ENCODE measurements around the gene PCDHA3.
"Not testable (repeated sequence)": the region's sequence is repeated elsewhere in the genome, so short reads cannot be mapped to it uniquely, and the experiment has no call there.

DNA sequence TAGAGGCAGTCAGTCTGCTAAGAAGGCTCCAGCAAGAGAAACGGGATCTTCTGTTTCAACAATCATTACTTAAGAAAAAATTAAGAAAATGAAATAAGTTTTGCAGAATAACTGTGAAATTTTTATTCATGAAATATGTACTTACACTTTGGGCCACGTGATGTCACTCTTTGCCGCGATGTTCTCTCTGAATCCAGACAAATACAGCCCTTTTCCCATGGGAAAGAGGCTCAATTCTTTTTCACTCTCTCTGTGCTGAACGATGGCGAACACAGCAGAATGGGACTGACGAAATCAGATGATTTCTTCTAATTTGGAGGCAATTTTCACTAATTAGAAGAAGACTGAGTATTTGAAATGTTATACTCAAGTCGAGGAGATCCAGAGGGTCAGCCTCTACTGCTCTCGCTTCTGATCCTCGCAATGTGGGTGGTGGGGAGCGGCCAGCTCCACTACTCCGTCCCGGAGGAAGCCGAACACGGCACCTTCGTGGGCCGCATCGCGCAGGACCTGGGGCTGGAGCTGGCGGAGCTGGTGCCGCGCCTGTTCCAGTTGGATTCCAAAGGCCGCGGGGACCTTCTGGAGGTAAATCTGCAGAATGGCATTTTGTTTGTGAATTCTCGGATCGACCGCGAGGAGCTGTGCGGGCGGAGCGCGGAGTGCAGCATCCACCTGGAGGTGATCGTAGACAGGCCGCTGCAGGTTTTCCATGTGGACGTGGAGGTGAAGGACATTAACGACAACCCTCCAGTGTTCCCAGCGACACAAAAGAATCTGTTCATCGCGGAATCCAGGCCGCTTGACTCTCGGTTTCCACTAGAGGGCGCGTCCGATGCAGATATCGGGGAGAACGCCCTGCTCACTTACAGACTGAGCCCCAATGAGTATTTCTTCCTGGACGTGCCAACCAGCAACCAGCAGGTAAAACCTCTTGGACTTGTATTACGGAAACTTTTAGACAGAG is 47.6 kb downstream of the PCDHA3 start, which contains the start of gene PCDHA9:
- TF ChIP-seq, protein P1, sequence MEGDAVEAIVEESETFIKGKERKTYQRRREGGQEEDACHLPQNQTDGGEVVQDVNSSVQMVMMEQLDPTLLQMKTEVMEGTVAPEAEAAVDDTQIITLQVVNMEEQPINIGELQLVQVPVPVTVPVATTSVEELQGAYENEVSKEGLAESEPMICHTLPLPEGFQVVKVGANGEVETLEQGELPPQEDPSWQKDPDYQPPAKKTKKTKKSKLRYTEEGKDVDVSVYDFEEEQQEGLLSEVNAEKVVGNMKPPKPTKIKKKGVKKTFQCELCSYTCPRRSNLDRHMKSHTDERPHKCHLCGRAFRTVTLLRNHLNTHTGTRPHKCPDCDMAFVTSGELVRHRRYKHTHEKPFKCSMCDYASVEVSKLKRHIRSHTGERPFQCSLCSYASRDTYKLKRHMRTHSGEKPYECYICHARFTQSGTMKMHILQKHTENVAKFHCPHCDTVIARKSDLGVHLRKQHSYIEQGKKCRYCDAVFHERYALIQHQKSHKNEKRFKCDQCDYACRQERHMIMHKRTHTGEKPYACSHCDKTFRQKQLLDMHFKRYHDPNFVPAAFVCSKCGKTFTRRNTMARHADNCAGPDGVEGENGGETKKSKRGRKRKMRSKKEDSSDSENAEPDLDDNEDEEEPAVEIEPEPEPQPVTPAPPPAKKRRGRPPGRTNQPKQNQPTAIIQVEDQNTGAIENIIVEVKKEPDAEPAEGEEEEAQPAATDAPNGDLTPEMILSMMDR (IDR thresholded peaks at IDR 0.05; ENCODE audit: low read length), result not testable (repeated sequence)
- TF ChIP-seq EZH2 (IDR thresholded peaks at IDR 0.05; ENCODE audit: borderline replicate concordance, low read length), result not testable (repeated sequence)
